ENCODE measurements around the gene LZIC. TPM values are rescaled to one million over a fixed set of nuclear protein-coding genes. Genes with fewer than 3 reads are reported as not detected.
A peak's percentile ranks its signal among the peaks of the same experiment; 100 is the strongest.

Gene LZIC
- total and polyA plus RNA-seq, 9 of the 15 experiments (the other 6 are each of a cell fraction or from before 2014, with no cell fraction given), result 32.9 to 109 (median 61.7) TPM

DNA sequence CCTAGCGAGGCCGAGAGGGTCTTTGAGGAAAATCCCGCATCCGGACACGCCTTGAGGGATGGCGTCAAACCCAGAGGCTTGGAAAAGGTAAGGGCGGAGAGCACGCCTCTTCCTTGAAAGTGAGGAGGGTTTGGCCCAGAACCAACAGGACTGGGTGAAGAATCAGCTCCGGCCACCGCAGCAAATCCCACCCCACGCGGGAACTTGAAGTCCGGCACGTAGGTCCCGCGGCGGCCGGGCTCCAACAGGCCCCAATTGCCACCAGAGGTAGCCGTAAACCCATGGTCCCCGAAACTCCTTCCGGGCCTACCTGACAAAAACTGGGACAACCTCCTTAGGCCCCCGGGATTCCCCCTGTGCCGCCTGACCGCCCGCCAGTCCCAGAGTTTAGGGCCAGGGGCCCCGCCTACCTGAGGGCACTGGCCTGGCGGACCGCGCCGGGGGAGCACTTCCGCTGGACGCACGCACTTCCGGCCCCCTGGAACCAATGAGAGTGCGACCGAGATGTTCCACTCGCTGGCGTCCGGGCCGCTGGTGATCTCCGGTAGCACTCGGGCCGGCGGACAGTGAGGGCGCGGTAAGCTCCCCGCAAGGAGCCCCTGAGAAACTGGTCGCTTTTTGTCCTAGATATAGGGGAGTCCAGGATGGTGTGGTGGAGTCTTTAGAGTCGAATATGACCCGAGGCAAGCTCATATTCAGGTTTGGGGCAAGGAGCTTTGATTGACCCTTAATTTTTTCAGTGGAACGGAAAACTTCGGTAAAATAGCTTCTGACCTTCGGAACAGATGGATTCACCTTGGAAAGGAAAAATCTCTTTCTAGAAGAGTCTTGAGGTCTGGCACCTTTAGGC is at the start of gene LZIC, which contains the start of gene NMNAT1 (continued):
- TF ChIP-seq POLR2G (IDR thresholded peaks at IDR 0.05; ENCODE audit: low read depth, low read length) (peak; percentile 98), FOXK1 (CRISPR knock-in tag; IDR thresholded peaks at IDR 0.05; ENCODE audit: borderline replicate concordance) (no peak), CHD2 (IDR thresholded peaks at IDR 0.05; ENCODE audit: low read depth, low read length) (peak; percentile 92), RBM39 (optimal IDR thresholded peaks at IDR 0.05; ENCODE audit: low read depth, low read length) (no peak), ARID4B (CRISPR knock-in tag; IDR thresholded peaks at IDR 0.05) (peak; percentile 97), ESRRB (CRISPR knock-in tag; IDR thresholded peaks at IDR 0.05; ENCODE audit: borderline replicate concordance) (no peak), RBM22 (IDR thresholded peaks at IDR 0.05; ENCODE audit: low read depth, low read length, poor library complexity, severe bottlenecking) (peak; percentile 92), ZNF121 (CRISPR knock-in tag; conservative IDR thresholded peaks at IDR 0.05) (no peak; the same call in 1 of the 2 replicates), ZNF280A (IDR thresholded peaks at IDR 0.05; ENCODE audit: low read depth, partially characterized antibody) (no peak), ZNF668 (CRISPR knock-in tag; IDR thresholded peaks at IDR 0.05) (no peak), NFIC (IDR thresholded peaks at IDR 0.05) (peak; percentile 82), SIN3B (IDR thresholded peaks at IDR 0.05; ENCODE audit: low read depth) (peak; percentile 99), KAT7 (CRISPR knock-in tag; IDR thresholded peaks at IDR 0.05; ENCODE audit: borderline replicate concordance) (peak; percentile 97), NR4A1 (CRISPR knock-in tag; IDR thresholded peaks at IDR 0.05) (no peak), NR4A1 (tag; IDR thresholded peaks at IDR 0.05) (0 out of 2 replicates have a peak, but pooled peaks have one; percentile 22), ZNF324 (CRISPR knock-in tag; IDR thresholded peaks at IDR 0.05) (no peak), ZNF512 (tag; IDR thresholded peaks at IDR 0.05) (no peak)
- TF ChIP-seq, protein P1, sequence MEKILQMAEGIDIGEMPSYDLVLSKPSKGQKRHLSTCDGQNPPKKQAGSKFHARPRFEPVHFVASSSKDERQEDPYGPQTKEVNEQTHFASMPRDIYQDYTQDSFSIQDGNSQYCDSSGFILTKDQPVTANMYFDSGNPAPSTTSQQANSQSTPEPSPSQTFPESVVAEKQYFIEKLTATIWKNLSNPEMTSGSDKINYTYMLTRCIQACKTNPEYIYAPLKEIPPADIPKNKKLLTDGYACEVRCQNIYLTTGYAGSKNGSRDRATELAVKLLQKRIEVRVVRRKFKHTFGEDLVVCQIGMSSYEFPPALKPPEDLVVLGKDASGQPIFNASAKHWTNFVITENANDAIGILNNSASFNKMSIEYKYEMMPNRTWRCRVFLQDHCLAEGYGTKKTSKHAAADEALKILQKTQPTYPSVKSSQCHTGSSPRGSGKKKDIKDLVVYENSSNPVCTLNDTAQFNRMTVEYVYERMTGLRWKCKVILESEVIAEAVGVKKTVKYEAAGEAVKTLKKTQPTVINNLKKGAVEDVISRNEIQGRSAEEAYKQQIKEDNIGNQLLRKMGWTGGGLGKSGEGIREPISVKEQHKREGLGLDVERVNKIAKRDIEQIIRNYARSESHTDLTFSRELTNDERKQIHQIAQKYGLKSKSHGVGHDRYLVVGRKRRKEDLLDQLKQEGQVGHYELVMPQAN (IDR thresholded peaks at IDR 0.05; ENCODE audit: borderline replicate concordance), result peak; percentile 90

Measured in K562 (cell line).